Measurements from ENCODE around the gene FRYL.
A peak's percentile ranks its signal among the peaks of the same experiment; 100 is the strongest.

FRYL gene

GRCh38 chr4:48604527-48604926, 175.6 kb downstream of the FRYL start:
- Histone ChIP-seq H3K9me3 (ENCODE audit: insufficient read depth, low read depth, low read length) (no peaks in the 10 kb centered on the region), H3K4me2 (ENCODE audit: low read length) (no peak overlapping the region), H3K4ac (ENCODE audit: low read depth, low read length) (no peak overlapping the region), H2BK5ac (ENCODE audit: low read depth, low read length, poor library complexity) (no peak overlapping the region), H3K18ac (ENCODE audit: low read length) (no peak overlapping the region), H3K9ac (ENCODE audit: low read length) (no peak overlapping the region), H3K4me3 (ENCODE audit: low read depth, low read length) (no peak overlapping the region), H3K79me2 (ENCODE audit: control insufficient read depth, insufficient read depth, low read length, poor library complexity) (no peaks in the 10 kb centered on the region), H3K36me3 (ENCODE audit: control insufficient read depth in 1 of 2, insufficient read depth in 2 of 2, low read length in 2 of 2) (peaks cover 2% of the 10 kb centered on the region in 2 experiments), H2AK5ac (ENCODE audit: low read length) (no peak overlapping the region), H2AFZ (ENCODE audit: insufficient read depth, low read length, poor library complexity) (no peak overlapping the region), H3K27ac (ENCODE audit: low read depth, low read length) (no peak overlapping the region), H3K23ac (ENCODE audit: low read length) (no peak overlapping the region), H3K14ac (ENCODE audit: low read length) (no peak overlapping the region), H3K4me1 (ENCODE audit: control insufficient read depth in 1 of 2, insufficient read depth in 2 of 2, low read length in 2 of 2) (no peaks in the 10 kb centered on the region), H3K79me1 (ENCODE audit: low read length) (no peaks in the 10 kb centered on the region), H3K27me3 (ENCODE audit: insufficient read depth, low read length) (no peaks in the 10 kb centered on the region), H4K91ac (ENCODE audit: low read depth, low read length) (no peak overlapping the region), H4K8ac (ENCODE audit: low read depth, low read length) (no peak overlapping the region), H2BK12ac (ENCODE audit: low read length) (no peak overlapping the region), H4K12ac (ENCODE audit: low read depth, low read length) (no peak overlapping the region), H2BK120ac (ENCODE audit: insufficient read depth, low read length, poor library complexity) (no peak overlapping the region)
- no CpG with 5 or more reads among the region's 4 CpGs for WGBS (ENCODE audit: extremely low coverage, insufficient coverage, insufficient read length)
- no peak for DNase-seq

GRCh38 chr4:48604041-48604440, 176.0 kb downstream of the FRYL start:
- Histone ChIP-seq H3K27me3 (ENCODE audit: insufficient read depth, low read length) (no peaks in the 10 kb centered on the region), H3K14ac (ENCODE audit: low read length) (no peak overlapping the region), H2BK12ac (ENCODE audit: low read length) (no peak overlapping the region), H3K79me2 (ENCODE audit: control insufficient read depth, insufficient read depth, low read length, poor library complexity) (no peaks in the 10 kb centered on the region), H3K27ac (ENCODE audit: low read depth, low read length) (no peak overlapping the region), H2BK5ac (ENCODE audit: low read depth, low read length, poor library complexity) (no peak overlapping the region), H3K9ac (ENCODE audit: low read length) (no peak overlapping the region), H2AK5ac (ENCODE audit: low read length) (no peak overlapping the region), H2BK120ac (ENCODE audit: insufficient read depth, low read length, poor library complexity) (no peak overlapping the region), H3K23ac (ENCODE audit: low read length) (no peak overlapping the region), H2AFZ (ENCODE audit: insufficient read depth, low read length, poor library complexity) (no peak overlapping the region), H3K4me2 (ENCODE audit: low read length) (no peak overlapping the region), H4K8ac (ENCODE audit: low read depth, low read length) (no peak overlapping the region), H4K12ac (ENCODE audit: low read depth, low read length) (no peak overlapping the region), H3K4ac (ENCODE audit: low read depth, low read length) (no peak overlapping the region), H3K9me3 (ENCODE audit: insufficient read depth, low read depth, low read length) (no peaks in the 10 kb centered on the region), H3K4me1 (ENCODE audit: control insufficient read depth in 1 of 2, insufficient read depth in 2 of 2, low read length in 2 of 2) (no peaks in the 10 kb centered on the region), H4K91ac (ENCODE audit: low read depth, low read length) (no peak overlapping the region), H3K18ac (ENCODE audit: low read length) (no peak overlapping the region), H3K4me3 (ENCODE audit: low read depth, low read length) (no peak overlapping the region), H3K36me3 (ENCODE audit: control insufficient read depth in 1 of 2, insufficient read depth in 2 of 2, low read length in 2 of 2) (peaks cover 0 to 2% of the 10 kb centered on the region in 2 experiments), H3K79me1 (ENCODE audit: low read length) (no peaks in the 10 kb centered on the region)
- no CpG with 5 or more reads among the region's 1 CpG for WGBS (ENCODE audit: extremely low coverage, insufficient coverage, insufficient read length)
- no peak for DNase-seq

GRCh38 chr4:48603366-48604003, 176.6 kb downstream of the FRYL start:
- no peaks in the 10 kb centered on the region for H3K79me1 ChIP-seq (ENCODE audit: low read length)
- H2AFZ ChIP-seq (ENCODE audit: insufficient read depth, low read length, poor library complexity) = no peak overlapping the region
- no peak overlapping the region for H2BK5ac ChIP-seq (ENCODE audit: low read depth, low read length, poor library complexity)
- H3K4me3 ChIP-seq (ENCODE audit: low read depth, low read length) = no peak overlapping the region
- no peaks in the 10 kb centered on the region for H3K9me3 ChIP-seq (ENCODE audit: insufficient read depth, low read depth, low read length)
- no CpG with 5 or more reads among the region's 3 CpGs for WGBS (ENCODE audit: extremely low coverage, insufficient coverage, insufficient read length)
- peaks cover 0 to 2% of the 10 kb centered on the region in 2 experiments for H3K36me3 ChIP-seq (ENCODE audit: control insufficient read depth in 1 of 2, insufficient read depth in 2 of 2, low read length in 2 of 2)
- H3K9ac ChIP-seq (ENCODE audit: low read length) = peak overlapping the region; percentile 68
- no peak overlapping the region for H3K14ac ChIP-seq (ENCODE audit: low read length)
- no peak overlapping the region for H3K18ac ChIP-seq (ENCODE audit: low read length)
- H3K27me3 ChIP-seq (ENCODE audit: insufficient read depth, low read length) = no peaks in the 10 kb centered on the region
- H4K12ac ChIP-seq (ENCODE audit: low read depth, low read length) = no peak overlapping the region
- peak in 1 of 2 donors; percentile 33 for DNase-seq
- H2BK120ac ChIP-seq (ENCODE audit: insufficient read depth, low read length, poor library complexity) = no peak overlapping the region
- H2BK12ac ChIP-seq (ENCODE audit: low read length) = no peak overlapping the region
- no peak overlapping the region for H3K27ac ChIP-seq (ENCODE audit: low read depth, low read length)
- H3K79me2 ChIP-seq (ENCODE audit: control insufficient read depth, insufficient read depth, low read length, poor library complexity) = no peaks in the 10 kb centered on the region
- no peak overlapping the region for H2AK5ac ChIP-seq (ENCODE audit: low read length)
- no peak overlapping the region for H4K8ac ChIP-seq (ENCODE audit: low read depth, low read length)
- no peak overlapping the region for H3K4ac ChIP-seq (ENCODE audit: low read depth, low read length)
- no peak overlapping the region for H3K4me2 ChIP-seq (ENCODE audit: low read length)
- H3K4me1 ChIP-seq (ENCODE audit: control insufficient read depth in 1 of 2, insufficient read depth in 2 of 2, low read length in 2 of 2) = no peaks in the 10 kb centered on the region
- H4K91ac ChIP-seq (ENCODE audit: low read depth, low read length) = no peak overlapping the region
- no peak overlapping the region for H3K23ac ChIP-seq (ENCODE audit: low read length)

GRCh38 chr4:48602763-48603162, 177.3 kb downstream of the FRYL start:
- Histone ChIP-seq H3K4me2 (ENCODE audit: low read length) (no peak overlapping the region), H3K18ac (ENCODE audit: low read length) (no peak overlapping the region), H2AK5ac (ENCODE audit: low read length) (no peak overlapping the region), H3K36me3 (ENCODE audit: control insufficient read depth in 1 of 2, insufficient read depth in 2 of 2, low read length in 2 of 2) (peaks cover 0 to 2% of the 10 kb centered on the region in 2 experiments), H4K91ac (ENCODE audit: low read depth, low read length) (no peak overlapping the region), H3K79me2 (ENCODE audit: control insufficient read depth, insufficient read depth, low read length, poor library complexity) (no peaks in the 10 kb centered on the region), H3K23ac (ENCODE audit: low read length) (no peak overlapping the region), H3K4me1 (ENCODE audit: control insufficient read depth in 1 of 2, insufficient read depth in 2 of 2, low read length in 2 of 2) (no peaks in the 10 kb centered on the region), H3K27me3 (ENCODE audit: insufficient read depth, low read length) (no peaks in the 10 kb centered on the region), H2AFZ (ENCODE audit: insufficient read depth, low read length, poor library complexity) (no peak overlapping the region), H3K14ac (ENCODE audit: low read length) (no peak overlapping the region), H3K9ac (ENCODE audit: low read length) (no peak overlapping the region), H3K79me1 (ENCODE audit: low read length) (no peaks in the 10 kb centered on the region), H4K12ac (ENCODE audit: low read depth, low read length) (no peak overlapping the region), H4K8ac (ENCODE audit: low read depth, low read length) (no peak overlapping the region), H3K4ac (ENCODE audit: low read depth, low read length) (no peak overlapping the region), H3K4me3 (ENCODE audit: low read depth, low read length) (no peak overlapping the region), H2BK120ac (ENCODE audit: insufficient read depth, low read length, poor library complexity) (no peak overlapping the region), H2BK12ac (ENCODE audit: low read length) (no peak overlapping the region), H2BK5ac (ENCODE audit: low read depth, low read length, poor library complexity) (no peak overlapping the region), H3K9me3 (ENCODE audit: insufficient read depth, low read depth, low read length) (no peaks in the 10 kb centered on the region), H3K27ac (ENCODE audit: low read depth, low read length) (no peak overlapping the region)
- DNase-seq = peak in 1 of 2 donors; percentile 74
- no CpG with 5 or more reads among the region's 4 CpGs for WGBS (ENCODE audit: extremely low coverage, insufficient coverage, insufficient read length)

All from trophoblast cell (in vitro differentiated cells and primary cell).